AG09309 (cell line): ENCODE results near the gene P3H3.

Source experiments
- DNase-seq: peaks from one replicate; pipeline ENCODE4 v3.0.0-alpha.2; 2010; ENCODE audit warnings: low read depth
- H3K4me3 ChIP-seq: 2 replicates; pipeline ENCODE4 v1.5.1; 2011; ENCODE audit warnings: mild to moderate bottlenecking, low read depth, low read length, moderate library complexity; ENCODE audit not compliant: control insufficient read depth
- CTCF ChIP-seq: IDR thresholded peaks from 2 replicates; pipeline ENCODE4 v1.5.1; 2011; ENCODE audit warnings: mild to moderate bottlenecking, low read depth, low read length, inconsistent platforms; ENCODE audit not compliant: insufficient read depth, control insufficient read depth; ENCODE audit errors: missing control alignments

The P3H3 gene

DNA sequence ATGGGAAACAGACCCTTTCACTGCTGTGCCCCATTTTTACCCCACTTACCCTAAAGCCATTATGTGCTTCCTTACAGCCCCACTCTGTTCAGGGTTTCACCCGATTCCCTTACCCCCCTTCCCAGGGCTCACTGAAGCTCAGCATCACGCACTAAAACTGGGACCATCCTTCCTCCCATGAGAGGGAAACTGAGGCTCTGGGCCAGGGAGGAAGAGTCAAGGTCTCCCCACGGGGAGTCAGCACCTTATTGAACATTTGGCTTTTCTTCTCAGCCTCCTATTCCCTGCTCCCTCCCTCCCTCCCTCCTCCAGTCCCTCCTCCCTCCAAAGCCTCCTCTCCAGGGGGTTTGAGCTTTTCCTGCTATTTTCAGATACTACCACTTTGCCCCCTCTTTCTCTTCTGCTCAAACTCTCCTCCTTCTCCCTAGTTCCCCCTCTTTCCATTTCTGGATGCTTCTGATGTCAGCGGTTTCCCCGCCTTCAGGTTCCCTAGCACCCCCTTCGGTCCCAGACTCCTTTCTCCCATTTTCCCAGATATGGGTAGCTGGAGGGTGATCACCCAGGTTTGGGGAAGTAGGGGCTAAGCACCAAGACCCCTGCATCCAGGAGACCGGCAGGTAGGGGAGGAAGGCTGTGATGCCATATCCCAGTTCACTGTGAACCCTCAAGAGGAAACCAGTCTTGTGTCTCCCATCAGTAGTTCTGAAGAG, 5.6 kb upstream of the P3H3 start:
- TF ChIP-seq CTCF = no peak
- peak overlapping the region; percentile 62; the same call in 1 of the 2 replicates for H3K4me3 ChIP-seq
- DNase-seq = no peak

- no peak for TF ChIP-seq CTCF
- DNase-seq = no peak
- no peak overlapping the region for H3K4me3 ChIP-seq
These were observed 4.8 kb upstream of the P3H3 start for GRCh38 chr12:6823182-6824084.

- no peak for TF ChIP-seq CTCF
- no peak for DNase-seq
- H3K4me3 ChIP-seq = no peak overlapping the region
These were observed 4.0 kb upstream of the P3H3 start for GRCh38 chr12:6824085-6824775.

GRCh38 chr12:6824901-6825381, 3.3 kb upstream of the P3H3 start:
- DNase-seq = no peak
- TF ChIP-seq CTCF = no peak
- peak overlapping the region; percentile 34 for H3K4me3 ChIP-seq

GRCh38 chr12:6825398-6826124, 2.6 kb upstream of the P3H3 start:
- peak overlapping the region; percentile 34 for H3K4me3 ChIP-seq
- DNase-seq = peak; percentile 39
- peak; percentile 97 for TF ChIP-seq CTCF
